SK-N-SH (cell line): ENCODE data around the gene RTN4RL1. TPM values are rescaled to one million over a fixed set of nuclear protein-coding genes. Genes with fewer than 3 reads are reported as not detected.

Experiments used
- CTCF ChIA-PET: fragments of 300-600, 350-600 bp; formaldehyde crosslinking; extraction: SDS; loops from one replicate; lab custom pipeline; 2021; lab: Yijun Ruan, JAX
- POLR2A ChIA-PET: fragments of 350-600 bp; sonication (Branson Sonifier 250); formaldehyde crosslinking; extraction: SDS; loops from one replicate; lab custom pipeline; 2020; ENCODE audit warnings: antibody characterized with exemption, inconsistent platforms; lab: Yijun Ruan, JAX
- DNase-seq: peaks from one replicate; pipeline ENCODE4 v3.0.0; 2012
- H2AFZ ChIP-seq: fragments of 200-600 bp; sonication (generic); 2 replicates; pipeline ENCODE4 v1.8.1; 2016; ENCODE audit warnings: antibody characterized with exemption, mild to moderate bottlenecking, low read depth
- H3F3A ChIP-seq: fragments of 200-600 bp; sonication (generic); replicated peaks from 2 replicates; pipeline ENCODE3; 2016; ENCODE audit warnings: antibody characterized with exemption, mild to moderate bottlenecking; ENCODE audit not compliant: insufficient read depth
- H3K27ac ChIP-seq, 2 experiments: fragments of 200-500 bp in 1 of 2; fragments of 200-600 bp in 1 of 2; sonication (Bioruptor generic) in 1 of 2; sonication (generic), shearing (Covaris generic) in 1 of 2; 2 replicates each; pipeline versions ENCODE4 v1.5.1 to v1.6.1; 2014 to 2016; ENCODE audit warnings: low read depth in 2 of 2, inconsistent platforms in 1 of 2, low read length in 1 of 2, mild to moderate bottlenecking in 1 of 2, mixed read lengths in 1 of 2
- H3K27me3 ChIP-seq: fragments of 200-600 bp; sonication (generic), shearing (Covaris generic); 2 replicates; pipeline ENCODE4 v1.6.1; 2016; ENCODE audit warnings: mixed run types; ENCODE audit not compliant: insufficient read depth
- H3K36me3 ChIP-seq, 2 experiments: fragments of 200-500 bp in 1 of 2; fragments of 200-600 bp in 1 of 2; sonication (Bioruptor generic) in 1 of 2; sonication (generic) in 1 of 2; replicated peaks in 1 of 2; 2 replicates each; pipeline versions ENCODE3 to v1.5.1; 2014 to 2016; ENCODE audit warnings: low read length in 1 of 2, mild to moderate bottlenecking in 1 of 2; ENCODE audit not compliant: insufficient read depth in 2 of 2, control insufficient read depth in 1 of 2
- H3K4me1 ChIP-seq, 2 experiments: fragments of 200-500 bp in 1 of 2; fragments of 200-600 bp in 1 of 2; sonication (Bioruptor generic) in 1 of 2; sonication (generic), shearing (Covaris generic) in 1 of 2; 2 replicates each; pipeline versions ENCODE4 v1.5.1 to v1.6.1; 2014 to 2016; ENCODE audit warnings: low read depth in 1 of 2, low read length in 1 of 2, mixed run types in 1 of 2; ENCODE audit not compliant: insufficient read depth in 2 of 2, control insufficient read depth in 1 of 2
- H3K4me2 ChIP-seq: fragments of 200-600 bp; sonication (generic), shearing (Covaris generic); 2 replicates; pipeline ENCODE4 v1.6.1; 2017; ENCODE audit warnings: mixed run types
- H3K4me3 ChIP-seq, 2 experiments: fragments of 200-500 bp in 1 of 2; fragments of 200-600 bp in 1 of 2; sonication (Bioruptor generic) in 1 of 2; sonication (generic), shearing (Covaris generic) in 1 of 2; 2 replicates each; pipeline versions ENCODE4 v1.5.1 to v1.8.1; 2014 to 2016; ENCODE audit warnings: low read depth in 2 of 2, inconsistent platforms in 1 of 2, low read length in 1 of 2, mild to moderate bottlenecking in 1 of 2, mixed read lengths in 1 of 2, moderate library complexity in 1 of 2
- H3K79me2 ChIP-seq: fragments of 200-600 bp; sonication (generic); 2 replicates; pipeline ENCODE4 v1.8.1; 2017; ENCODE audit warnings: mild to moderate bottlenecking; ENCODE audit not compliant: insufficient read depth
- H3K9ac ChIP-seq: fragments of 200-600 bp; sonication (generic); 2 replicates; pipeline ENCODE4 v1.6.1; 2017; ENCODE audit warnings: mixed run types
- H3K9me2 ChIP-seq: fragments of 200-600 bp; sonication (generic); 2 replicates; pipeline ENCODE4 v1.6.1; 2017; ENCODE audit warnings: mixed run types
- H3K9me3 ChIP-seq: fragments of 200-600 bp; sonication (generic); 2 replicates; pipeline ENCODE4 v1.6.1; 2017; ENCODE audit warnings: mixed run types, mild to moderate bottlenecking, moderate library complexity
- H4K20me1 ChIP-seq: fragments of 200-600 bp; sonication (generic); 2 replicates; pipeline ENCODE4 v1.6.1; 2017; ENCODE audit warnings: mild to moderate bottlenecking, mixed run types; ENCODE audit not compliant: insufficient read depth
- CHD2 ChIP-seq: fragments of 150-350 bp; IDR thresholded peaks from 2 replicates; pipeline ENCODE4 v1.6.1; 2018; ENCODE audit warnings: low read length; ENCODE audit not compliant: partially characterized antibody
- ELF1 ChIP-seq: IDR thresholded peaks from 2 replicates; pipeline ENCODE4 v1.4.0; 2012
- GABPA ChIP-seq: IDR thresholded peaks from 2 replicates; pipeline ENCODE4 v1.4.0; 2012; ENCODE audit warnings: low read depth, mild to moderate bottlenecking
- IRF3 ChIP-seq: fragments of 150-350 bp; IDR thresholded peaks from 2 replicates; pipeline ENCODE4 v1.6.1; 2016; ENCODE audit warnings: mild to moderate bottlenecking, low read depth, low read length
- MEF2A ChIP-seq: IDR thresholded peaks from 2 replicates; pipeline ENCODE4 v1.4.0; 2012; ENCODE audit warnings: low read depth, borderline replicate concordance
- NFIC ChIP-seq: IDR thresholded peaks from 2 replicates; pipeline ENCODE4 v1.4.0; 2012; ENCODE audit warnings: borderline replicate concordance
- RAD21 ChIP-seq: IDR thresholded peaks from 2 replicates; pipeline ENCODE4 v1.6.1; 2012; ENCODE audit warnings: mild to moderate bottlenecking, low read length
- RCOR1 ChIP-seq: fragments of 150-350 bp; IDR thresholded peaks from 2 replicates; pipeline ENCODE4 v1.6.1; 2017; ENCODE audit warnings: antibody characterized with exemption, low read length
- REST ChIP-seq: IDR thresholded peaks from 2 replicates; pipeline ENCODE4 v1.6.1; 2012; ENCODE audit warnings: mild to moderate bottlenecking, low read depth, low read length, moderate library complexity
- RFX5 ChIP-seq: IDR thresholded peaks from 2 replicates; pipeline ENCODE4 v1.6.1; 2012; ENCODE audit warnings: mild to moderate bottlenecking, improper control_type of control experiment, low read length
- SMC3 ChIP-seq: IDR thresholded peaks from 2 replicates; pipeline ENCODE4 v1.6.1; 2012; ENCODE audit warnings: low read depth, low read length, improper control_type of control experiment
- TAF1 ChIP-seq: IDR thresholded peaks from 2 replicates; pipeline ENCODE4 v1.6.1; 2012; ENCODE audit warnings: low read depth, mild to moderate bottlenecking, low read length, moderate library complexity, borderline replicate concordance
- USF1 ChIP-seq: IDR thresholded peaks from 2 replicates; pipeline ENCODE4 v1.4.0; 2012; ENCODE audit warnings: low read depth, borderline replicate concordance
- YY1 ChIP-seq: IDR thresholded peaks from 2 replicates; pipeline ENCODE4 v1.4.0; 2012; ENCODE audit warnings: low read depth, mild to moderate bottlenecking
- WGBS: methylation state at CpG from one replicate; pipeline ENCODE4 v1.1.6; 2017; ENCODE audit warnings: low lambda C conversion rate; 5-methylcytosine and 5-hydroxymethylcytosine counted together
- polyA plus RNA-seq, 3 experiments: library from polyadenylated mRNA; depleted of rRNA; stranded (reverse); fragments of >200 nt; gene quantifications; 2 replicates each; pipeline ENCODE4 v1.2.3, GENCODE V29; 2012

RTN4RL1 gene
- polyA plus RNA-seq, 1 of the 3 experiments (the other 2 are of a cell fraction): 0.07 TPM

- TF ChIP-seq NFIC (no peak), IRF3 (no peak), MEF2A (no peak), REST (no peak), YY1 (no peak), USF1 (no peak), ELF1 (no peak), TAF1 (no peak), RFX5 (no peak), CHD2 (no peak), RAD21 (no peak), GABPA (no peak), RCOR1 (no peak), SMC3 (no peak)
- CTCF ChIA-PET: interaction anchor here (0.7 to 3.6 kb wide), 6 partner anchors 9 to 240 kb away, joined by 3 to 18 read pairs (median 4); partner anchors contain the start of gene RTN4RL1
- no peak overlapping the region for H3K27ac ChIP-seq
- H3K4me1 ChIP-seq: peaks cover 0 to 15% of the 10 kb centered on the region in 2 experiments; a peak in 1 of 4 replicates
- H3K9me2 ChIP-seq: no peaks in the 10 kb centered on the region
- H3K9me3 ChIP-seq: no peaks in the 10 kb centered on the region
- H2AFZ ChIP-seq: no peak overlapping the region
- 86% methylated on average over 11 of the region's 12 CpGs for WGBS
- H3F3A ChIP-seq: no peaks in the 10 kb centered on the region
- no peaks in the 10 kb centered on the region for H3K79me2 ChIP-seq
- no peaks in the 10 kb centered on the region for H4K20me1 ChIP-seq
- POLR2A ChIA-PET: no interaction called here
- no peaks in the 10 kb centered on the region for H3K36me3 ChIP-seq
- H3K9ac ChIP-seq: no peak overlapping the region
- no peak overlapping the region for H3K4me3 ChIP-seq
- no peak for DNase-seq
- no peaks in the 10 kb centered on the region for H3K27me3 ChIP-seq
- no peak overlapping the region for H3K4me2 ChIP-seq
Observed at GRCh38 chr17:2004435-2004952, 20.6 kb downstream of the RTN4RL1 start.
